ENCODE data around the gene MBD1. TPM values are rescaled to one million over a fixed set of nuclear protein-coding genes. Genes with fewer than 3 reads are reported as not detected.
"Not testable (repeated sequence)": the region's sequence is repeated elsewhere in the genome, so short reads cannot be mapped to it uniquely, and the experiment has no call there.

Gene MBD1
- total RNA-seq, 1 donor from 2014 or later, result 65.1 TPM

DNA sequence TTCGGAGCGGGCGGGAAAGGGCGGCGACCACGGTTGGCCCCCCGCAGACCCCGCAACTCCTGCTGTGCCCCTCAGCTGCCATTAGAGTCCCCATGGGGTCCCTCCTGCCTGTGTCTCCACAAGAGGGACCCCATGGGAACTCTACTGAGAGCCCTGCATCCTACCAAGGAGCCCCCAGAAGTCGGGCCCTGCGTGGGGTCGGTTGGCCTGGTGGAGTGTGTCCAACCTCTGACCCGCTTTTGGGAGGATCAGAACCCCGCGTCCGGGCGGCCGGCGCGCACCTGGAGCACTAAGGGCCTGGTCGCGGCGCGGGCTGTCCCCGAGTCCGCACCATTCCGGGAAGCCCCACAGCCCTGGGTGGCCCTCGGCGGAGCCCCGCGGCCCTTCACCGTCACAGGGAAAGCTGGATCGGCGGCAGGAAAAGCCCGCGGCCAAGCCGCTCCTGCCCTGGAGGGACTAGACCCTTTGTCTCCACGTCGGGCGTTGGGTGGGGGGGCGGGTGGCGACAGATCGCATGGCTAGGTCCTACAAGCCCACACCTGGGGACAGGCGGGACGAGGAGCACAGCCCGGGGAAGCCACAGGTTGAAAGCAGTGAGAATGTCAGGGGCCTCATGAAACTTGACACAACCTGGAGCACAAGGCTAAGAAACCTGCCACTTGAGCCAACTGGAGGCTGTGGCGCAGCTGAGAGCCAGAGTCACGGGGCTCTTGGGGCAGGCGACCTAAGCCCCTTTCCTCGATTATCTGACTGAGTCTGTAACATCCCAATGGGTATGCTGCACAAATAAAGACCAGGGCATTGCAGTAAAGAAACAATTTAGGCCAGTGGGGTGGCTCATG, 17.3 kb upstream of the MBD1 start:
- Mint-ChIP-seq H3K36me3 (ENCODE audit: low read depth, unreplicated experiment) (no peaks in the 10 kb centered on the region), H3K9me3 (ENCODE audit: unreplicated experiment) (no peaks in the 10 kb centered on the region), H3K27ac (ENCODE audit: unreplicated experiment) (no peak overlapping the region), H3K4me1 (ENCODE audit: unreplicated experiment) (no peaks in the 10 kb centered on the region), H3K27me3 (ENCODE audit: unreplicated experiment) (peaks cover 9% of the 10 kb centered on the region), H3K4me3 (ENCODE audit: unreplicated experiment) (no peak overlapping the region)
- DNase-seq (ENCODE audit: low spot score), result no peak
- TF ChIP-seq, protein P1, sequence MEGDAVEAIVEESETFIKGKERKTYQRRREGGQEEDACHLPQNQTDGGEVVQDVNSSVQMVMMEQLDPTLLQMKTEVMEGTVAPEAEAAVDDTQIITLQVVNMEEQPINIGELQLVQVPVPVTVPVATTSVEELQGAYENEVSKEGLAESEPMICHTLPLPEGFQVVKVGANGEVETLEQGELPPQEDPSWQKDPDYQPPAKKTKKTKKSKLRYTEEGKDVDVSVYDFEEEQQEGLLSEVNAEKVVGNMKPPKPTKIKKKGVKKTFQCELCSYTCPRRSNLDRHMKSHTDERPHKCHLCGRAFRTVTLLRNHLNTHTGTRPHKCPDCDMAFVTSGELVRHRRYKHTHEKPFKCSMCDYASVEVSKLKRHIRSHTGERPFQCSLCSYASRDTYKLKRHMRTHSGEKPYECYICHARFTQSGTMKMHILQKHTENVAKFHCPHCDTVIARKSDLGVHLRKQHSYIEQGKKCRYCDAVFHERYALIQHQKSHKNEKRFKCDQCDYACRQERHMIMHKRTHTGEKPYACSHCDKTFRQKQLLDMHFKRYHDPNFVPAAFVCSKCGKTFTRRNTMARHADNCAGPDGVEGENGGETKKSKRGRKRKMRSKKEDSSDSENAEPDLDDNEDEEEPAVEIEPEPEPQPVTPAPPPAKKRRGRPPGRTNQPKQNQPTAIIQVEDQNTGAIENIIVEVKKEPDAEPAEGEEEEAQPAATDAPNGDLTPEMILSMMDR (IDR thresholded peaks at IDR 0.05; ENCODE audit: unreplicated experiment), result no peak

GRCh38 chr18:50297621-50298442, 16.5 kb upstream of the MBD1 start:
- no peaks in the 10 kb centered on the region for H3K9me3 Mint-ChIP-seq (ENCODE audit: unreplicated experiment)
- H3K27ac Mint-ChIP-seq (ENCODE audit: unreplicated experiment), result peak overlapping the region; percentile 30
- peaks cover 9% of the 10 kb centered on the region for H3K27me3 Mint-ChIP-seq (ENCODE audit: unreplicated experiment)
- no peaks in the 10 kb centered on the region for H3K36me3 Mint-ChIP-seq (ENCODE audit: low read depth, unreplicated experiment)
- H3K4me3 Mint-ChIP-seq (ENCODE audit: unreplicated experiment), result peak overlapping the region; percentile 82
- TF ChIP-seq, protein P1 (IDR thresholded peaks at IDR 0.05; ENCODE audit: unreplicated experiment), result no peak
- H3K4me1 Mint-ChIP-seq (ENCODE audit: unreplicated experiment), result no peaks in the 10 kb centered on the region
- DNase-seq (ENCODE audit: low spot score), result peak; percentile 55

- H3K36me3 Mint-ChIP-seq (ENCODE audit: low read depth, unreplicated experiment), result no peaks in the 10 kb centered on the region
- H3K9me3 Mint-ChIP-seq (ENCODE audit: unreplicated experiment), result no peaks in the 10 kb centered on the region
- DNase-seq (ENCODE audit: low spot score), result no peak
- H3K4me1 Mint-ChIP-seq (ENCODE audit: unreplicated experiment), result no peaks in the 10 kb centered on the region
- peaks cover 1% of the 10 kb centered on the region for H3K27me3 Mint-ChIP-seq (ENCODE audit: unreplicated experiment)
- TF ChIP-seq, protein P1 (IDR thresholded peaks at IDR 0.05; ENCODE audit: unreplicated experiment), result no peak
- no peak overlapping the region for H3K27ac Mint-ChIP-seq (ENCODE audit: unreplicated experiment)
- H3K4me3 Mint-ChIP-seq (ENCODE audit: unreplicated experiment), result no peak overlapping the region
These were observed 11.7 kb upstream of the MBD1 start for GRCh38 chr18:50293039-50293438.

GRCh38 chr18:50289108-50289443, 7.8 kb upstream of the MBD1 start:
- Mint-ChIP-seq H3K27ac (ENCODE audit: unreplicated experiment) (no peak overlapping the region), H3K4me1 (ENCODE audit: unreplicated experiment) (peaks cover 17% of the 10 kb centered on the region), H3K9me3 (ENCODE audit: unreplicated experiment) (no peaks in the 10 kb centered on the region), H3K36me3 (ENCODE audit: low read depth, unreplicated experiment) (peaks cover 7% of the 10 kb centered on the region), H3K4me3 (ENCODE audit: unreplicated experiment) (no peak overlapping the region), H3K27me3 (ENCODE audit: unreplicated experiment) (peaks cover 10% of the 10 kb centered on the region)
- TF ChIP-seq, protein P1 (IDR thresholded peaks at IDR 0.05; ENCODE audit: unreplicated experiment), result no peak
- DNase-seq (ENCODE audit: low spot score), result no peak

- not testable (repeated sequence) for H3K9me3 Mint-ChIP-seq (ENCODE audit: unreplicated experiment)
These were observed 7.2 kb upstream of the MBD1 start for GRCh38 chr18:50288348-50289107.

More at GRCh38 chr18:50288348-50289107, 7.2 kb upstream of the MBD1 start:
- H3K36me3 Mint-ChIP-seq (ENCODE audit: low read depth, unreplicated experiment), result peaks cover 12% of the 10 kb centered on the region
- H3K4me1 Mint-ChIP-seq (ENCODE audit: unreplicated experiment), result peaks cover 19% of the 10 kb centered on the region
- not testable (repeated sequence) for DNase-seq (ENCODE audit: low spot score)
- peak overlapping the region; percentile 100 for H3K4me3 Mint-ChIP-seq (ENCODE audit: unreplicated experiment)
- H3K27me3 Mint-ChIP-seq (ENCODE audit: unreplicated experiment), result peaks cover 14% of the 10 kb centered on the region
- peak overlapping the region; percentile 97 for H3K27ac Mint-ChIP-seq (ENCODE audit: unreplicated experiment)
